GM12865 (cell line): ENCODE data around the gene MSH3.
"Not testable (repeated sequence)": the region's sequence is repeated elsewhere in the genome, so short reads cannot be mapped to it uniquely, and the experiment has no call there.

Source experiments
- DNase-seq: peaks from one replicate; pipeline ENCODE4 v3.0.0; 2010; ENCODE audit warnings: low read depth
- H3K4me3 ChIP-seq: 2 replicates; pipeline ENCODE4 v1.5.1; 2011; ENCODE audit warnings: mild to moderate bottlenecking, low read depth, low read length, control low read depth
- CTCF ChIP-seq: IDR thresholded peaks from 2 replicates; pipeline ENCODE4 v1.5.1; 2011; ENCODE audit warnings: low read length, control low read depth, low read depth, inconsistent platforms; ENCODE audit not compliant: insufficient read depth; ENCODE audit errors: missing control alignments

The MSH3 gene

GRCh38 chr5:80884086-80884813 is 229.8 kb downstream of the MSH3 start:
- TF ChIP-seq CTCF = no peak
- H3K4me3 ChIP-seq = no peak overlapping the region
- DNase-seq = no peak

- no peak overlapping the region for H3K4me3 ChIP-seq
- TF ChIP-seq CTCF = no peak
- no peak for DNase-seq
Measured at GRCh38 chr5:80884929-80885328, 230.5 kb downstream of the MSH3 start.

GRCh38 chr5:80885396-80886000 is 231.0 kb downstream of the MSH3 start:
- no peak overlapping the region for H3K4me3 ChIP-seq
- TF ChIP-seq CTCF = no peak
- no peak for DNase-seq

- DNase-seq = no peak
- TF ChIP-seq CTCF = no peak
- no peak overlapping the region for H3K4me3 ChIP-seq
Measured at GRCh38 chr5:80894083-80894482, 239.6 kb downstream of the MSH3 start.

- DNase-seq = no peak
- no peak for TF ChIP-seq CTCF
- no peak overlapping the region for H3K4me3 ChIP-seq
Measured at GRCh38 chr5:80895523-80895922, 241.1 kb downstream of the MSH3 start.

- not testable (repeated sequence) for H3K4me3 ChIP-seq
Measured at GRCh38 chr5:80902624-80903023, 248.2 kb downstream of the MSH3 start.

GRCh38 chr5:80904533-80905187 is 250.2 kb downstream of the MSH3 start:
- DNase-seq = peak; percentile 19
- no peak for TF ChIP-seq CTCF
- H3K4me3 ChIP-seq = no peak overlapping the region

More at GRCh38 chr5:80902624-80903023, 248.2 kb downstream of the MSH3 start:
- DNase-seq = not testable (repeated sequence)
